Panc1 (cell line): ENCODE data around the gene NFU1.

Source experiments
- CTCF ChIP-seq: fragments of 450-650 bp; IDR thresholded peaks from 2 replicates; pipeline ENCODE4 v1.5.1; 2017; ENCODE audit warnings: mild to moderate bottlenecking
- POLR2AphosphoS5 ChIP-seq: IDR thresholded peaks from 2 replicates; pipeline ENCODE4 v1.6.1; 2012; ENCODE audit warnings: mild to moderate bottlenecking, low read depth, low read length, moderate library complexity
- REST ChIP-seq, 2 experiments: IDR thresholded peaks; 2 replicates each; pipeline ENCODE4 v1.6.1; 2011 to 2012; ENCODE audit warnings: low read depth in 2 of 2, control low read depth in 1 of 2, low read length in 1 of 2, mild to moderate bottlenecking in 1 of 2, moderate library complexity in 1 of 2; ENCODE audit not compliant: insufficient read depth in 1 of 2
- SIN3A ChIP-seq: IDR thresholded peaks from 2 replicates; pipeline ENCODE4 v1.6.1; 2012; ENCODE audit warnings: low read depth, mild to moderate bottlenecking, low read length, moderate library complexity, borderline replicate concordance; ENCODE audit not compliant: insufficient read depth
- TCF7L2 ChIP-seq: IDR thresholded peaks from 2 replicates; pipeline ENCODE4 v1.6.1; 2011; ENCODE audit warnings: mild to moderate bottlenecking, low read depth, low read length, inconsistent platforms

- TF ChIP-seq CTCF (no peak), POLR2AphosphoS5 (no peak), REST (IDR thresholded peaks at IDR 0.05; ENCODE audit: insufficient read depth in 1 of 2, low read depth in 2 of 2, low read length in 1 of 2) (no peak), TCF7L2 (no peak), SIN3A (no peak)
Measured at GRCh38 chr2:69454976-69455375, 17.7 kb upstream of the NFU1 start.
